ENCODE results near the gene WASF2.

The WASF2 gene

GRCh38 chr1:27357281-27358037 lies 132.5 kb downstream of the WASF2 start:
- peak; percentile 67 for DNase-seq (ENCODE audit: low read depth)

DNA sequence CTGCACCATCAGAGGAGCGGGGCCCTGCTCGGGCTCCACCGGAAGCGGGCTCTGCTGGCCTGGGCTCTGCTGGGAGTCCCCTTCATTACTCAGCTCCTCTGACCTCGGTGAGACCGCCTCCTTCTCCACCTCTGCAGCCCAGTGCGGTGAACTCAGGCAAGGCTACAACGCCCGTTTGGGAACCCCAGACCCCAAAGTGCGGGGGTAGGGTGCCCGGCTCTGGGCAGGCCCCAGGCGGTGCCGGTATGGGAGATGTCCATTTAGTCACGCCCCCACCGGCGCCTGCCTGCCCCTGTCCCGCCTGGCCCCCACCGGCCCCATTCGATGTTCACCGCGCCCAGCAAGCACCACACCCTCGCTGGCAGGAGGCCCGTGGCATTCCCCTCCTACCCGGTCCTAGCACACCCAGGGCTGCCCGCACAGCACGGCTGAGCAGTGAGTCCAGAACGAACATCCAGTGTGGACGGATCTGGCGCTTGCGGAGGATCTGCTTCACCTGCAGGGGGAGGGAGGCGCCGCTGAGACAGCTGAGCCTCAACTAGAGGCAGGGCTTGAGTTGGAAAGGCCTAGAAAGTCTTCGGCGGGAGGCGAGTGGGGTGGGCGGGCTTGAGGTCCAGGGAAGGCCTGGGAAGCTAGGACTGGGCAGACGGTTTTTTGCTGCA lies 133.2 kb downstream of the WASF2 start:
- DNase-seq (ENCODE audit: low read depth), result no peak

GRCh38 chr1:27356277-27356618 lies 133.7 kb downstream of the WASF2 start:
- no peak for DNase-seq (ENCODE audit: low read depth)

DNA sequence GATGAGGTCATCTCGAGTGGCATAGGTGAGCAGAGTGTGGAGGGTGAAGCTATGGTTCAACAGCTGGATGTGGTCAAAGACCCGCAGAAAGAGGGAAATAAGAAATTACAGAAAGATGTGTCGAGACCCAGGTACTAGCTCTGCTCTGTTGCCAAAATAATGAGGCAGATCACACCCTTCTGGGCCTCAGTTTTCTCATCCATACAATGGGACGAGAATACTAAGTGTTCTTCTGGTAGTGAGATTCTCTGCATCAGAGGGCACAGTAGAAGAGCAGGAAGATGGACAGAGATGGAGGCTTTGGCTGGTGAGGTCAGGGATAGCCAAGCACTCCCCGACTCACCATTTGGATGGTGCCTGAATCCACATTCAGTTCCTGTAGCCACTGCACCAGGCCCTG lies 134.3 kb downstream of the WASF2 start:
- DNase-seq (ENCODE audit: low read depth), result no peak

Measured in stimulated activated CD8-positive, alpha-beta memory T cell treated with anti-CD3 and anti-CD28 coated beads, Interleukin-12 subunit alpha, Interleukin-12 subunit beta, amount 100 ng/mL, for 1 hour (primary cell).